Heart left ventricle (tissue), 16 donors: ENCODE data around the gene PAXX. TPM values are rescaled to one million over a fixed set of nuclear protein-coding genes. Genes with fewer than 3 reads are reported as not detected.
A peak's percentile ranks its signal among the peaks of the same experiment; 100 is the strongest.

Source experiments
- ATAC-seq, 4 donors: fragments of 200-7000 bp; cut with Tn5 transposase; one replicate each; pipeline ENCODE4 v1.9.1; 2020 to 2022; ENCODE audit warnings: moderate library complexity in 4 of 4, mild to moderate bottlenecking in 3 of 4, moderate number of reproducible peaks in 1 of 4
- DNase-seq, 5 donors: peaks; one replicate each; pipeline ENCODE4 v3.0.0-alpha.2; 2020
- H3K27ac ChIP-seq, 12 donors: fragments of 200-600 bp; sonication (generic) in 4 of 12; one replicate each; pipeline versions ENCODE4 v1.5.0 to v1.8.0; 2016 to 2022; ENCODE audit warnings: mild to moderate bottlenecking in 2 of 12
- H3K27me3 ChIP-seq, 9 donors: fragments of 200-600 bp; sonication (generic) in 2 of 9; one replicate each; pipeline versions ENCODE4 v1.5.1 to v1.8.0; 2016 to 2022; ENCODE audit warnings: mild to moderate bottlenecking in 3 of 9
- H3K36me3 ChIP-seq, 9 donors: fragments of 200-600 bp; sonication (generic) in 2 of 9; one replicate each; pipeline versions ENCODE4 v1.5.0 to v1.8.0; 2018 to 2022; ENCODE audit warnings: mild to moderate bottlenecking in 2 of 9
- H3K4me1 ChIP-seq, 12 donors: fragments of 200-600 bp; sonication (generic) in 4 of 12; one replicate each; pipeline versions ENCODE4 v1.5.0 to v1.8.0; 2016 to 2022; ENCODE audit warnings: mild to moderate bottlenecking in 3 of 12
- H3K4me3 ChIP-seq, 12 donors: fragments of 200-600 bp; sonication (generic) in 4 of 12; one replicate each; pipeline versions ENCODE4 v1.5.0 to v1.8.0; 2017 to 2022; ENCODE audit warnings: mild to moderate bottlenecking in 9 of 12, moderate library complexity in 4 of 12
- H3K9me3 ChIP-seq, 12 donors: fragments of 200-600 bp; sonication (generic) in 4 of 12; one replicate each; pipeline versions ENCODE4 v1.5.0 to v1.8.0; 2016 to 2022; ENCODE audit warnings: mild to moderate bottlenecking in 1 of 12
- CTCF ChIP-seq, 12 donors: fragments of 200-600 bp; sonication (generic) in 4 of 12; IDR thresholded peaks; one replicate each; pipeline versions ENCODE4 v1.5.0 to v1.8.0; 2018 to 2022; ENCODE audit warnings: antibody characterized with exemption in 12 of 12, mild to moderate bottlenecking in 5 of 12
- POLR2A ChIP-seq, 2 donors: fragments of 450-650 bp; IDR thresholded peaks; one replicate each; pipeline ENCODE4 v1.6.1; 2017; ENCODE audit warnings: antibody characterized with exemption in 2 of 2, mild to moderate bottlenecking in 2 of 2, moderate library complexity in 2 of 2
- WGBS, 4 donors: extraction: QIAGEN DNeasy Blood & Tissue Kit in 2 of 4; methylation state at CpG; one replicate each; pipeline versions ENCODE4 v1.1.5 to v1.1.7; 2013 to 2018; 5-methylcytosine and 5-hydroxymethylcytosine counted together
- intact Hi-C, 10 donors: fragments of 100-400 bp; cut with DNase I; formaldehyde crosslinking; loops; one replicate each; pipeline versions ENCODE4 v1.11.1 to v1.14.2; 2022
- polyA plus RNA-seq, 2 donors: library from polyadenylated mRNA; stranded (reverse); fragments of 200-250 nt; gene quantifications; one replicate each; pipeline ENCODE4 v1.2.3, GENCODE V29; 2013
- total RNA-seq, 9 donors: library from RNA; depleted of rRNA in 2 of 9; stranded (reverse); fragments of >200 nt in 2 of 9; fragmentation: NEBNext Ultra II Directional in 3 of 9; extraction: Animal tissue kit (Norgen Biotek cat#: 25700) in 3 of 9; gene quantifications; one replicate each; pipeline versions ENCODE4 v1.1.0 to v1.2.4, GENCODE V29; 2016 to 2023
- donor health status: ischemic (EF 13 %, LVEDD 7.1; RV severe dilation, severe dysfunction).
- donor health status: healthy with polysubstance abuse.
- donor health status: DM: no; HTN: yes; CAD: no.
- donor health status: DM: no; HTN: no; CAD: no.
- donor health status: ischemic (EF 25% LVEDD 6.9; RV normal size, moderate dysfunction).
- donor health status: ischemic (EF 25% LVEDD 5.7; RV mildly dilated, moderate dysfunction).
- donor health status: healthy.
- donor health status: DM: yes; HTN: yes; CAD: no.
- donor health status: ischemic (EF 35%, LVEDD 5.7; RV mildly dilated, moderate dysfunction).
- donor health status: nonischemic (EF 11% LVEDD 7.7; RV severe dilation, severe dysfunction).
- donor health status: DM: yes; HTN: yes; CAD: no.
- donor health status: PGD.
- donor health status: ischemic (EF 29% LVEDD 5.4; RV normal size, mild dysfunction).
- donor health status: nonischemic (EF 23%, LVEDD 6.1; RV moderate dilation, normal function).

The PAXX gene
- total and polyA plus RNA-seq, 11 donors: 15.0 to 57.3 (median 20.9) TPM

- 71 to 87% (median 84%) methylated on average over 5 to 19 of the region's 19 CpGs for WGBS, 4 donors
- DNase-seq: peak in 1 of 5 donors; percentile 52
- Histone ChIP-seq H3K36me3 (no peaks in the 10 kb centered on the region), H3K9me3 (no peaks in the 10 kb centered on the region), H3K27ac (no peak overlapping the region), H3K4me1 (peaks cover 0 to 36% (median 16%) of the 10 kb centered on the region in 12 donors), H3K27me3 (no peaks in the 10 kb centered on the region), H3K4me3 (no peak overlapping the region)
- intact Hi-C loops: loop anchor here in 2 of 10 donors (2.0 to 5.0 kb wide), 2 partner anchors 21 to 38 kb away; partner anchors contain the start of gene PAXX (in 1 of the 2)
- ATAC-seq: no peak
- TF ChIP-seq POLR2A (IDR thresholded peaks at IDR 0.05) (no peak), CTCF (IDR thresholded peaks at IDR 0.05) (no peak)
Observed at GRCh38 chr9:136953771-136954269, 38.4 kb upstream of the PAXX start.

- Histone ChIP-seq H3K9me3 (no peaks in the 10 kb centered on the region), H3K27me3 (no peaks in the 10 kb centered on the region), H3K4me1 (peaks cover 0 to 30% (median 9%) of the 10 kb centered on the region in 12 donors), H3K27ac (no peak overlapping the region), H3K36me3 (no peaks in the 10 kb centered on the region), H3K4me3 (no peak overlapping the region)
- TF ChIP-seq POLR2A (IDR thresholded peaks at IDR 0.05) (no peak), CTCF (IDR thresholded peaks at IDR 0.05) (no peak)
- ATAC-seq (no peak), DNase-seq (peak in 1 of 5 donors; percentile 51)
- 86 to 90% (median 88%) methylated on average over 21 to 25 of the region's 25 CpGs for WGBS, 4 donors
- intact Hi-C loops: loop anchor here in 1 of 10 donors (5.0 kb wide), 1 partner anchor 38 kb away; the partner anchor contains the start of gene PAXX
Observed at GRCh38 chr9:136954270-136955083, 37.7 kb upstream of the PAXX start.

- ATAC-seq (no peak), DNase-seq (peak in 1 of 5 donors; percentile 41)
- H3K4me1 ChIP-seq: peaks cover 0 to 23% (median 5%) of the 10 kb centered on the region in 12 donors
- TF ChIP-seq POLR2A (IDR thresholded peaks at IDR 0.05) (no peak), CTCF (IDR thresholded peaks at IDR 0.05) (no peak)
- 76 to 92% (median 87%) methylated on average over 6 to 14 of the region's 14 CpGs for WGBS, 4 donors
- no peak overlapping the region for H3K4me3 ChIP-seq
- H3K36me3 ChIP-seq: no peaks in the 10 kb centered on the region
- no peak overlapping the region for H3K27ac ChIP-seq
- no peaks in the 10 kb centered on the region for H3K9me3 ChIP-seq
- intact Hi-C loops: no loop called here
- H3K27me3 ChIP-seq: no peaks in the 10 kb centered on the region
Observed at GRCh38 chr9:136955202-136955942, 36.9 kb upstream of the PAXX start.

DNA sequence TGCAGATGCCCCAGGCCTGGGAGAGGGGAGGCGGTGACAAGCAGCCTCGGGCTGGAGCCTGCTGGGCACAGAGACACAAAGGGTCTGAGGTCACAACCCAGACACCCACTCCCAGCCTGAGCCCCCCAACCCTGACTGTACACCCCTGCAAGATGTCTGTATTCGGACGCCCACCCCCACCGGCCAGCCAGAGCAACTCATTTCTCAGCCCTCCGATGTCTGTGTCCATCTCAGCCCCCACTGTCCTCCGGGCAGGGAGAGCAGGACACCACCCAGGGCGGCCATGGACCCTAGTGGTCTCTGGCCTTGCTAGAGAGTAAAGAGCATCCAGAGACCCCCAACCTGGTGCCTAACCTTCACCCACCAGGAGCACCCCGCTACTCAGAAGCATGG lies 36.3 kb upstream of the PAXX start:
- WGBS, 4 donors: 93 to 95% (median 94%) methylated on average over 5 to 9 of the region's 9 CpGs
- DNase-seq: peak in 2 of 5 donors; percentile 25 to 58

More for the DNA sequence above, 36.3 kb upstream of the PAXX start:
- Histone ChIP-seq H3K4me3 (no peak overlapping the region), H3K9me3 (no peaks in the 10 kb centered on the region), H3K4me1 (peaks cover 0 to 20% (median 3%) of the 10 kb centered on the region in 12 donors), H3K36me3 (no peaks in the 10 kb centered on the region), H3K27ac (no peak overlapping the region), H3K27me3 (no peaks in the 10 kb centered on the region)
- TF ChIP-seq CTCF (IDR thresholded peaks at IDR 0.05) (no peak), POLR2A (IDR thresholded peaks at IDR 0.05) (no peak)
- intact Hi-C loops: loop anchor here in 1 of 10 donors (1.0 kb wide), 1 partner anchor 16 kb away; no protein-coding TSS in a partner anchor
- no peak for ATAC-seq
